ENCODE measurements around the gene CD6. TPM values are rescaled to one million over a fixed set of nuclear protein-coding genes. Genes with fewer than 3 reads are reported as not detected.

CD6 gene
- polyA plus RNA-seq, 4 donors = 0.67 to 1.6 (median 1.0) TPM

GRCh38 chr11:60982184-60982583, 10.7 kb downstream of the CD6 start:
- DNase-seq (ENCODE audit: low read depth in 4 of 4, low spot score in 3 of 4) = no peak

GRCh38 chr11:60984149-60984548, 12.7 kb downstream of the CD6 start:
- DNase-seq (ENCODE audit: low read depth in 4 of 4, low spot score in 3 of 4) = no peak

DNA sequence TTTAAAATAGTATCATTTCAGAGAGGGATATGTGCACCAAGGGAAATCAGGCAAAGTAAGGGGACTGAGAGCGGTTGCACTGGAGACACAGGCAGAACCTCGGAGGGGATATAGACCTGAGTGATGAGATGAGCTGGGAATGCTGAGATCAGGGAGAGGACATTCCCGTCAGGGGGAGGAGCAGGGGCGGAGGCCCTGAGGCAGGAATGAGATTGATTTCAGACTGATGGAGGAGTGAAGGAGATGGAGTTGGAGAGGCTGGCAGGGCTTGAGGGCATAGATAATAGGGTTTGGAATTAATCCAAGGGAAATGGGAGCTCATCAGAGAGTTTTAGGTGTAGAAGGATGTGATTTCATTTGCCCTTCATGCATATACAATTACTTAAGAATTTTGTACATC, 13.2 kb downstream of the CD6 start:
- no peak for DNase-seq (ENCODE audit: low read depth in 4 of 4, low spot score in 3 of 4)

DNA sequence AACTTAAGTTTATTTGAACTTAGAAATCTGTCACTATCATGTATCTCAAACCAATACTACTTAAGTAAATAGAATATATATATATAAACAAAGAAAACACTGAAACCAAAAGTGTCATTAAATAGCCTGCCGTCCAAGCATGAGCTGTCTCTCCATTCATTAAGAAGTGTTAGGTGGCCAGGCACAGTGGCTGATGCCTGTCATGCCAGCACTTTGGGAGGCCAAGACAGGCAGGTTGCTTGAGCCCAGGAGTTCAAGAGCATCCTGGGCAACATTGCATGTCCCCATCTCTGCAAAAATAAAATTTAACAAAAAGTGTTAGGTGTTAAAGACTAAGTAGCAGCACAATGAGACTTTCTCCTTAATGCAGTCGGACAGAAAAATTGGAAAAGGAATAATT, 14.0 kb downstream of the CD6 start:
- no peak for DNase-seq (ENCODE audit: low read depth in 4 of 4, low spot score in 3 of 4)

DNA sequence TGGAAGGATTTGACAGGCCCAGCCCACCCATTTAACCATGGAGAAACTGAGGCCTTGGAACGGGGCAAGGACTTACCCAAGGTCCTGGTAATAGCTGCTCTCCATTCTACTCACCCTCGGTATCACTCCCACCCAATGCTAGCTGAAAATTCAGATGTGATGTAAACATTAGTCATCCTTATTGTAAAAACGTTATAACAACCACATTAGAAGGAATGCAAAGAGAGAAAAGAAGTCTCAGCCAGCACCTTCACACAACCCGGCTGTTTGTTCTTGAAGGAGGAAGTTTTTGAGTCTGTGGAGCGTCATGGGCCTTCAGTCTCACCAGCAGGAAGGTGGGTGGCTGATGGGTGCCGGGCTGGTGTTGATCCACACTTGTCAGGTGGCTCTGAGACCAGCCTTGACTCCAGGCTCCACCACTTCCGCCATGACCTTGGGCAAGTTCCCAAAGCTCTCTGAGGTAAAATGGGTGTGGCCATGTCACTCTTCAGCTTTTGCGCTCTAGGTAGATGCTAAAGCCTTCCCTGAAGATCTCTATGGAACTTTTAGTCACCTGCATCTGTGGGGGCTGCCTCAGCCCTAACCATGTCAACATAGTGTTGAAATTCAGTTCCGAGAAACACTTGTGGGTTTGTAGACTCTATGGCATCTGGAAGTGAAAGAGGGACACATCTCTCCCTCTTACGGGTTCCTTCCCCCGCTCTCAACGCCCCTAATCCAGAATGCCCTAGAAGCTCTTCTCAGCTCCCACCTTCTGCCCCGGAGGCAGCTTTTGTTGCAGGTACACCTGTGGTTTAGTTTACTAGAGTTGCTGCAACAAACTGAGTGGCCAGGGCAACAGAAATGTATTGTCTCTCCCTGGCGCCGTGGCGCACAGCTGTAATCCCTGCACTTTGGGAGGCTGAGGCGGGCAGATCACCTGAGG, 14.8 kb downstream of the CD6 start:
- no peak for DNase-seq (ENCODE audit: low read depth in 4 of 4, low spot score in 3 of 4)

DNA sequence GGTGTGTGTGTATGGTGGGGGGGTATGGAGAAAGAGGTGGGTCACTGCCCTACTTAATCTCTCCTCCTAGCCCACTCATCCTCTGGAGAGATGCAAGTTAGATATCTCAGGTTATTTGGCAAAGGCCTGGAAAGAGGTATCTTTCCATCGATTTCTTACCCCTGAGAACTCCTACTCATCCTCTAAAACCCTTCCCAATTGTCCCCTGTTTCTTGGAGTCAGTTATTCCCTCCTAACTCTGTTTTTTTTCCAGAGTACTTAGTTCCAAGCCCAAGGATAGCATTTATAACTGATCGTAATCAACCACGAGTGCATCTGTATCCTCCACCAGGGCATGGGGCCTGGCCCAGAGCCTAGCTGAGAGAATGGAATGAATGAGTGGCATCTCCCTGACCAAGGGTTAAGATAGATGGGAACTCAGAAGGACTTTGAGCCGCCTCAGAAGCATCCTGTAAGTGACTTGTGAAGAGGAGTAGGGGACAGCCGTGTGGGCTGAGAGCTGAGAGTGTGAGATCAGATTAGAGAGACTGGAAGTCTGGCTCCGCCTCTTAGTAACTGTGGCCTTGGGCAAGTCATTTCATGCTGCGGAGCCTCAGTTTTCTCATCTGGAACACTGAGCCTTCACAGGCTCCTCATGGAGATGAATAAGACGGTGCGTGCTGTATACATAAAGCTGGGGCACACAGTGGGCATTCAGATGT, 16.2 kb downstream of the CD6 start:
- DNase-seq (ENCODE audit: low read depth in 4 of 4, low spot score in 3 of 4) = no peak

GRCh38 chr11:60988658-60989057, 17.2 kb downstream of the CD6 start:
- DNase-seq (ENCODE audit: low read depth in 4 of 4, low spot score in 3 of 4) = no peak

- no peak for DNase-seq (ENCODE audit: low read depth in 4 of 4, low spot score in 3 of 4)
Observed at GRCh38 chr11:60989093-60989650, 17.7 kb downstream of the CD6 start.

- DNase-seq (ENCODE audit: low read depth in 4 of 4, low spot score in 3 of 4) = no peak
Observed at GRCh38 chr11:60991457-60991856, 20.0 kb downstream of the CD6 start.

DNA sequence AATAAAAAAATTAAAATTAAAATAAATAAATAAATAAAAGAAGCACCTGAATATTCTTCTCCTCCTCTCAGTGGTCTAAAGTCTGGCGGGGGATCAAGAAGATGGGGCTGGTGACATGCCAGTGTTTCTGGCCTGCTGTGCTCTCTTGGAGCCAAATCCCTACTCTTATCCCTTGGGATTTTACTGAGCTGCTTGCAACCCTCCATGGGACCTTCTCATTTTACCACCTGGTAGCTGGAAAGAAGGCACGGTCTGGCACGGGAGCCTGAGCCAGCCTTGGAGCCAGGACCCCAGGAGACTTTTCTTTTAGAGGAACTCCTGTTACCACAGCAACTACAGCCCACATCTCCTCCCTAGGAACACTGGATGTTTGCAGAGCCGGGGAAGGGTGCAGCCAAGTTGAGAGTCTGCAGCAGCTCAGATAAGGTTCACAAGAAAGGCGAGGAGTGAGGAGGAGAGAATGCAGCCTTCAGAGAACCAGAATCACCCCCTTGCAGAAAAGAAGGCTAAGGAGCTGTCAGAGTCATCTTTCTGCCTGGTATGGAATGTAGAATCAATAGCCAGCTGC, 21.4 kb downstream of the CD6 start:
- DNase-seq (ENCODE audit: low read depth in 4 of 4, low spot score in 3 of 4) = no peak

GRCh38 chr11:60993615-60994014, 22.1 kb downstream of the CD6 start:
- DNase-seq (ENCODE audit: low read depth in 4 of 4, low spot score in 3 of 4) = no peak

DNA sequence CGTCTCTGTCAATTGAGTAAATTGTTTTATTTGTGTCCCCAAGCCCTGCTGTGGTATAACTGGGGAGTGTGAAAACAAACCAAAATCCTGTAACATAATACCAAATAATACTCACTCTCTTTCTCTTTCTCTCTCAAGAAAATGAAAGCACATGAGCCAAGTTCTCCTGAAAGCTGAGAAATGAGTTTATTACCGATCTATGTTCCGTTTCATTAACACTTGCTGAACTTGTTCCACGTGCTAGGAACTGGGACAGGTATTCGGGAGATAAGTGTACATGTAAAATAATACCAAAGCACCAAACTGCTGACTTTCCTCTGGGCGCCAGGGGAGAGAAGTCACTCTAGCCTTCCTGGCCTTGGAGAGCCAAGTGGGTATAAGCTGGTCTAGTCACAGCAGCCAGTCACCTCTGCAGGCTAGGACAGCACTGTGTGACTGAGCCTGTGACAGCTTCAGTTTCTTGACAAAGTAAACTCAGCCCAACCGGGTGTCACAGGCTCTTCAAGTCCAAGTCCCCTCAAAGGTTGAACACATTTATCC, 23.1 kb downstream of the CD6 start:
- no peak for DNase-seq (ENCODE audit: low read depth in 4 of 4, low spot score in 3 of 4)

GRCh38 chr11:60995798-60996197, 24.3 kb downstream of the CD6 start:
- DNase-seq (ENCODE audit: low read depth in 4 of 4, low spot score in 3 of 4) = no peak

DNA sequence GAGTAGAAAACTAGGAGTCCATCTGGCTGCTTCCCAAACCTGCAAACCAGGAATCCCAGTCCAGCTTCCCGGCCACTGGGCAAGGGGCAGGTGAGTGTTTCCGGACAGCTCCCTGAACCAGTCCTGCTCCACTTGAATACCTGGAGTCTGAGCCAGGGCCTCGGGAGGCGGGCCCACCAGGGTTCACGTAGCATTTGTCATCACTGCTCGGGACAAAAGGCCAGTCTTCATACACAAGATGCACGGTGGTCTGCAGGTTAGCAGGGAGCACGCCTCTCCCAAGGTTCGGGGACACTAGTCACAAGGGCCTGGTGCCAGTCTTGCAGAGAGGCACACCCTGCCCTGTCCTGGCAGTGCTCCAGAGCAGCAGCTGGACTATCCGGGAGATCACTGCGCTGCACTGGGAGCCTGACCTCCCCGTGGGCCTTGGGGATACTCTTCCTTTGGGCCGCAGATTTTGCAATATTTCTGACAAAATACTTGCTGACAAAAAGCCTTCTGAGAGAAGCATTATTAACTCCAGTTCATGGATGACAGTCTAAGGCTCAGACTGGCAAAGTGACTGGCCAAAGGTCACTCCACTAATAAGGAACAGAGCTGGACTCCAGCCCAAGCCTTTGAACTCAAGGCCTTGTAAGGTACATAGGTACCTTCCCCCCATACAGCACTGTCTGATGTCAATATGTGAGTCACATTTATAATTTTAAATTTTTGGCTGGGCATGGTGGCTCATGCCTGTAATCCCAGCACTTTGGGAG, 25.1 kb downstream of the CD6 start:
- no peak for DNase-seq (ENCODE audit: low read depth in 4 of 4, low spot score in 3 of 4)

DNA sequence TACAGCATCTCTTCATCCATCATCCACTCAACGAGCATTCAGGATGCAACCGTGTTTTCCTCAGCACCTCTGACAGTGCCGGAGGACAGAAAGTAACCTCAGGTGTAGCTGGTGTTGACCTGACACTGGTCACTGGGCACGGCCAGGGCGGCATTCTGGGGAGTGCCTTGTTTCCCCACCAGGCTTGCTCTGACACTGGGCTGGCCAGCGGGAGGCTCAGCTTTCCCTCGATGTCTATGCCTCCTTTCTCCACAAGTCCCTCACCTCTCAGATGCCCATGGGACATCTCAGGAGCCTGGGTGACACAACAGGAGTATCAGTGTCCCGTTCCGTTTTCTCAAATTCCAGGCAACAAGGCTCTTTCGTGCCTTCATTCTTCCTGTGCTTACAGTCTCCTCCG, 28.9 kb downstream of the CD6 start:
- no peak for DNase-seq (ENCODE audit: low read depth in 4 of 4, low spot score in 3 of 4)

GRCh38 chr11:61001931-61002330, 30.5 kb downstream of the CD6 start:
- DNase-seq (ENCODE audit: low read depth in 4 of 4, low spot score in 3 of 4) = no peak

- DNase-seq (ENCODE audit: low read depth in 4 of 4, low spot score in 3 of 4) = no peak
Observed at GRCh38 chr11:61002598-61002997, 31.1 kb downstream of the CD6 start.

DNA sequence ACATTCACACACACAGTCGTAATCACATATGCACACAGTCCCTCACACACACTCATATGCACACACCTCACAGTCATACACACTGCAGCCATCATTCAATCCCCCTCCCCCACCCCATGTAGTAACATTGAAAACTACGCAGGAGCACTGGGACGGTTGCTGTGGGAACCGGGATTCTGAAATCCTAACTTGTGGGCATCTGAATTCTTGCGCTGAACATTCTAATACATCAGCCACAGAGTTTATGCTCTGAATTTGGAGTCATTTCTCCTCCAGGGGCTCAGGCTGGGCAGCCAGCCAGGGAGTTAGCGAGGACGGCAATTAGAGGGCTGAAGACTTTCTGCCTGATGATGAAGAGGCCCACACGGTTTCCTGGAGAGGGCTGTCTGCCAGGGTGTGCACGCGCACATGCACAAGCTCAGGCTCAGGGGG, 32.7 kb downstream of the CD6 start:
- no peak for DNase-seq (ENCODE audit: low read depth in 4 of 4, low spot score in 3 of 4)

GRCh38 chr11:61004761-61005181, 33.3 kb downstream of the CD6 start:
- no peak for DNase-seq (ENCODE audit: low read depth in 4 of 4, low spot score in 3 of 4)

- DNase-seq (ENCODE audit: low read depth in 4 of 4, low spot score in 3 of 4) = no peak
Observed at GRCh38 chr11:61007383-61007955, 36.0 kb downstream of the CD6 start.

Data from right renal pelvis (tissue), 4 donors.